Effector memory CD4-positive, alpha-beta T cell (primary cell): Measurements from ENCODE around the gene L1TD1.
"Not testable (repeated sequence)": the region's sequence is repeated elsewhere in the genome, so short reads cannot be mapped to it uniquely, and the experiment has no call there.

Source experiments
- DNase-seq, 3 donors: peaks; one replicate each; pipeline ENCODE4 v3.0.0-alpha.2; 2020
- H3K27ac ChIP-seq: 2 replicates; pipeline ENCODE4 v1.7.0; 2013; ENCODE audit warnings: mild to moderate bottlenecking, low read length, moderate library complexity; ENCODE audit not compliant: insufficient read depth, poor library complexity, severe bottlenecking
- H3K27me3 ChIP-seq: replicated peaks from 2 replicates; pipeline ENCODE4 v1.7.0; 2013; ENCODE audit warnings: mild to moderate bottlenecking, low read length; ENCODE audit not compliant: insufficient read depth, control insufficient read depth, poor library complexity, severe bottlenecking
- H3K36me3 ChIP-seq: 2 replicates; pipeline ENCODE4 v1.7.0; 2013; ENCODE audit warnings: mild to moderate bottlenecking, low read length, moderate library complexity; ENCODE audit not compliant: control insufficient read depth, insufficient read depth
- H3K4me1 ChIP-seq: 2 replicates; pipeline ENCODE4 v1.7.0; 2013; ENCODE audit warnings: low read length, mild to moderate bottlenecking; ENCODE audit not compliant: control insufficient read depth, insufficient read depth, poor library complexity, severe bottlenecking
- H3K4me3 ChIP-seq: 2 replicates; pipeline ENCODE4 v1.7.0; 2013; ENCODE audit warnings: low read length, low read depth, mild to moderate bottlenecking; ENCODE audit not compliant: insufficient read depth, poor library complexity, severe bottlenecking
- H3K9me3 ChIP-seq: 2 replicates; pipeline ENCODE4 v1.7.0; 2013; ENCODE audit warnings: mild to moderate bottlenecking, low read length, moderate library complexity; ENCODE audit not compliant: control insufficient read depth

The L1TD1 gene

DNA sequence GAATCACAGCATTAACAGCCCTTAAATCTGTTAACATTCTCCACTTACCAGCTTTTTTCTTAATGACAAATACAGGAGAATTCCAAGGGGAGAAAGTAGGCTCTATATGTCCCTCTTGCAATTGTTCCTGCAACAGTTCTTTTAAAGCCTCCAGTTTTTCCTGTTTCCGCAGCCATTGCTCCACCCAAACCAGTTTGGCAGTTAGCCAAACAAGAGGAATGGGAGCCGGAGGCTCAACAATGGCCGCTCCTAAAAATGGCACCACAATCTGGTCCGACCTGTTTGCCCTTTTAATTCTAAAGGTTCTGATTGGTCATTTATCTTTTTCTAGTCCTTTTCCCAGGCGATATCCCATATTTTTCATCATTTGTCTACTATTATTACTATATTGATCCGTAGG, 14.0 kb upstream of the L1TD1 start:
- no peaks in the 10 kb centered on the region for H3K9me3 ChIP-seq
- no peaks in the 10 kb centered on the region for H3K4me1 ChIP-seq
- DNase-seq: no peak
- H3K36me3 ChIP-seq: no peaks in the 10 kb centered on the region
- no peak overlapping the region for H3K4me3 ChIP-seq
- H3K27me3 ChIP-seq: no peaks in the 10 kb centered on the region
- no peak overlapping the region for H3K27ac ChIP-seq

DNA sequence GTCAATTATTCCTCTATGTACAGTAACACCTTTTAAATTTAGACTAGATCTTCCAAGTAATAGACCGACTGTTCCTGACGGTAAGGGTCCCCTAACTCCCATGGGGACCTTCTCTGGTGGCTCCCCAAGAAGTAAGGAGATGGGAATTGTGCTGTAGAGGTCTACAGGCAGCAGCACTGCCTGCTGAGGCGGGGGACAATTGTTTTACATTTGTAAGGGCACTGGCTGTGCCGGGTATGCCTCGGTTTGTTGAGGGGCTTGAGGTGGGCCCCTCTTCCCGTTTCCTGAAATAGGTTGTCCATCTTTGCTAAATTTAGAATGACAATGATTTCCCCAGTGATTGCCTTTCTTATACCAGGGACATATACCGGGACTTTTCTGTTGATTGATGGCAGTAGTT, 13.1 kb upstream of the L1TD1 start:
- no peak for DNase-seq
- Histone ChIP-seq H3K36me3 (no peaks in the 10 kb centered on the region), H3K4me3 (no peak overlapping the region), H3K27me3 (no peaks in the 10 kb centered on the region), H3K4me1 (no peaks in the 10 kb centered on the region), H3K27ac (no peak overlapping the region), H3K9me3 (no peaks in the 10 kb centered on the region)

DNA sequence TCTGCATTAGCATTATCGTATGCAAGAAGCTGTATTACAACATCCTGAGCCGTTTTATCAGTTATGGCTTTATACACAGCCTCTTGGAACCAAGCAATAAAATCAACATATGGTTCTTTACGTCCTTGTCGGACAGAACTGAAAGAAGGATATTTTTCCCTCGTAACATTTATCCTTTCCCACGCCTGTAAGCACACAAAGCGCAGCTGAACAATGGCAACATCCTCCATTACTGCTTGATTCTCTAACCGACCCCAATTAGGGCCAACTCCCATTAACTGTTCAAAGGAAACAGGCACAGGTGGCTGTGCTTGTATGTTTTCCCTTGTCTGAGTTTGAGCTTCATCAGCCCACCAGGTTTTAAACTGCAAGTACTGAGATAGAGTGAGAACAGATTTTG, 12.5 kb upstream of the L1TD1 start:
- DNase-seq, H3K36me3 ChIP-seq, H3K27ac ChIP-seq, H3K4me3 ChIP-seq, H3K27me3 ChIP-seq, H3K9me3 ChIP-seq, H3K4me1 ChIP-seq: not testable (repeated sequence)

- H3K27me3 ChIP-seq: not testable (repeated sequence)
These were observed 11.3 kb upstream of the L1TD1 start for GRCh38 chr1:62183164-62184020.

DNA sequence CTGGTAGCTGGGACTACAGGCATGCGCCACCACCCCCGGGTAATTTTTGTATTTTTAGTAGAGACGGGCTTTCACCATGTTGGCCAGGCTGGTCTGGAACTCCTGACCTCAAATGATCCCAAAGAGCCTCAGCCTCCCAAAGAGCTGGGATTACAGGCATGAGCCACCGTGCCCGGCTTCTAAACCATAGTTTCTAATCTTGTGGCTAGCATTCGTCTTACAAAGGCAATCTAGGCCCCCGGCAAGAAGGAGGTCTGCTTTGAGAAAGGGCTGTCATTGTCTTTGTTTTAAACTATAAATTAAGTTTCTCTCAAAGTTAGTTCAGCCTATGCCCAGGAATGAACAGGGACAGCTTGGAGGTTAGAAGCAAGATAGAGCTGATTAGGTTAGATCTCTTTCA, 10.3 kb upstream of the L1TD1 start:
- H3K36me3 ChIP-seq: no peaks in the 10 kb centered on the region
- no peaks in the 10 kb centered on the region for H3K9me3 ChIP-seq
- DNase-seq: no peak
- no peak overlapping the region for H3K4me3 ChIP-seq
- no peaks in the 10 kb centered on the region for H3K27me3 ChIP-seq
- H3K27ac ChIP-seq: no peak overlapping the region
- H3K4me1 ChIP-seq: no peaks in the 10 kb centered on the region

More at GRCh38 chr1:62183164-62184020, 11.3 kb upstream of the L1TD1 start:
- not testable (repeated sequence) for DNase-seq, H3K4me3 ChIP-seq, H3K36me3 ChIP-seq, H3K9me3 ChIP-seq, H3K27ac ChIP-seq, H3K4me1 ChIP-seq

DNA sequence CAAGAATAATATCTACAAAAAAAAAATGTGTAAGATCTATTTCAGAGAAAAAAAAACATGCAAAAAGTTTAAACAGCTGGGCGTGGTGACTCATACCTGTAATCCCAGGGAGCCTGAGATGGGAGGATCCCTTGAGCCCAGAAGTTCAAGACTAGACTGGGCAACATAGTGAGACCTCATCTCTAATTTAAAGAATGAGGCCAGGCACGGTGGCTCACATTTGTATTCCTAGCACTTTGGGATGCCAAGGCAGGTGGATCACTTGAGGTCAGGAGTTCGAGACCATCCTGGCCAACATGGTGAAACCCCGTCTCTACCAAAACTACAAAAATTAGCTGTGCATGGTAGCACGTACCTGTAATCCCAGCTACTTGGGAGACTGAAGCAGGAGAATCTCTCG, 9.4 kb upstream of the L1TD1 start:
- not testable (repeated sequence) for H3K27ac ChIP-seq, H3K36me3 ChIP-seq, H3K4me1 ChIP-seq, H3K4me3 ChIP-seq, H3K27me3 ChIP-seq, H3K9me3 ChIP-seq, DNase-seq

- no peaks in the 10 kb centered on the region for H3K36me3 ChIP-seq
- H3K27me3 ChIP-seq: no peaks in the 10 kb centered on the region
- DNase-seq: no peak
- no peak overlapping the region for H3K27ac ChIP-seq
- H3K9me3 ChIP-seq: no peaks in the 10 kb centered on the region
- no peaks in the 10 kb centered on the region for H3K4me1 ChIP-seq
- H3K4me3 ChIP-seq: no peak overlapping the region
These were observed 9.0 kb upstream of the L1TD1 start for GRCh38 chr1:62185677-62186076.

DNA sequence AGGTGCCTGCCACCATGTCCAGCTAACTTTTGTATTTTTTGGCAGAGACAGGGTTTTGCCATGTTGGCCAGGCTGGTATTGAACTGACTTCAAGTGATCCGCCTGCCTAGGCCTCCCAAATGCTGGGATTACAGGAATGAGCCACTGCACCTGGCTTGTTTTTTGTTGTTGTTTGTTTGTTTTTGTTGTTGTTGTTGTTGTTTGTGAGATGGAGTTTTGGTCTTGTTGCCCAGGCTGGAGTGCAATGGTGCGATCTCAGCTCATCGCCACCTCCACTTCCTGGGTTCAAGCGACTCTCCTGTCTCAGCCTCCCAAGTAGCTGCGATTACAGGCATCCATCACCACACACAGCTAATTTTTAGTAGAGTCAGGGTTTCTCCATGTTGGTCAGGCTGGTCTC, 7.1 kb upstream of the L1TD1 start:
- no peak for DNase-seq
- no peaks in the 10 kb centered on the region for H3K36me3 ChIP-seq
- H3K4me1 ChIP-seq: no peaks in the 10 kb centered on the region
- no peaks in the 10 kb centered on the region for H3K9me3 ChIP-seq
- H3K27ac ChIP-seq: no peak overlapping the region
- no peaks in the 10 kb centered on the region for H3K27me3 ChIP-seq
- no peak overlapping the region for H3K4me3 ChIP-seq

GRCh38 chr1:62188111-62188510, 6.5 kb upstream of the L1TD1 start:
- Histone ChIP-seq H3K27ac (no peak overlapping the region), H3K36me3 (no peaks in the 10 kb centered on the region), H3K4me1 (no peaks in the 10 kb centered on the region), H3K4me3 (no peak overlapping the region), H3K27me3 (no peaks in the 10 kb centered on the region), H3K9me3 (no peaks in the 10 kb centered on the region)
- no peak for DNase-seq

DNA sequence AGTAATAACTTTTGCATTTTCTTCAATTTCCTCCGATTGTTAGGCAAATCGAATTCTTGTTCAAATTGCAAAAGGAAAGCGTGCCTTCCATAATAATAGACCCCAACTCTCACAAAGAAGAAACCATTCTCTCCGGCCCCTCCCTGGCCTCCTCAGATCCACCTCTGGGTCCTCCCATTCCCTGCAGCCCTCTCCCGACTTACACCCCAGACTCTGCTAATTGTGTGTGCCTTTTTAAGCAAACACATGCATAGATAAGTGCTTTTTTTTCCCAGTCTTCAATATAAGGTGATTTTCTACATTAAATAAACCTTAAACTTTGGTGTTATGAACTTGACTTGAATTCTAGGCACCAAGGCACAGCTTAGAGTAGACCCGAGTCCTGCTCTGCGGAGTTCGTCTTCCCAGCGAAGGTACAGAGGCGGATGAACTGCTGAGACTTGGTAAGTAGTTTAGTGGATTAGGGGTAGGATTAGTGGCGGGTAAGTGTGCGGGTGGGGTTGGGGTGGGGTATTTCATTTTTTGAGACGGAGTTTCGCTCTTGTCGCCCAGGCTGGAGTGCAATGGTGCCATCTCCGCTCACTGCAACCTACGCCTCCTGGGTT, 1.5 kb downstream of the L1TD1 start:
- no peaks in the 10 kb centered on the region for H3K27me3 ChIP-seq
- no peak for DNase-seq
- no peak overlapping the region for H3K27ac ChIP-seq
- no peaks in the 10 kb centered on the region for H3K9me3 ChIP-seq
- H3K4me1 ChIP-seq: no peaks in the 10 kb centered on the region
- no peak overlapping the region for H3K4me3 ChIP-seq
- no peaks in the 10 kb centered on the region for H3K36me3 ChIP-seq
